Immature natural killer cell (primary cell): ENCODE results near the gene CRKL. TPM values are rescaled to one million over a fixed set of nuclear protein-coding genes. Genes with fewer than 3 reads are reported as not detected.
A peak's percentile ranks its signal among the peaks of the same experiment; 100 is the strongest.

Experiments used
- DNase-seq, 3 donors: peaks; one replicate each; pipeline ENCODE4 v3.0.0; 2022; ENCODE audit warnings: mixed read lengths in 1 of 3
- H3K27ac Mint-ChIP-seq, 6 donors: one replicate each; pipeline ENCODE4 v1.8.0; 2020; ENCODE audit warnings: mixed read lengths in 6 of 6, mild to moderate bottlenecking in 5 of 6, inconsistent platforms in 4 of 6, moderate library complexity in 3 of 6
- H3K27me3 Mint-ChIP-seq, 3 donors: one replicate each; pipeline ENCODE4 v1.8.0; 2020 to 2021; ENCODE audit warnings: low read depth in 3 of 3, mild to moderate bottlenecking in 3 of 3, mixed read lengths in 3 of 3, moderate library complexity in 3 of 3, inconsistent platforms in 1 of 3
- H3K36me3 Mint-ChIP-seq, 3 donors: one replicate each; pipeline ENCODE4 v1.8.0; 2020; ENCODE audit warnings: mixed read lengths in 3 of 3, inconsistent platforms in 2 of 3, mild to moderate bottlenecking in 2 of 3
- H3K4me1 Mint-ChIP-seq, 2 donors: one replicate each; pipeline ENCODE4 v1.8.0; 2020; ENCODE audit warnings: inconsistent platforms in 2 of 2, mild to moderate bottlenecking in 2 of 2, mixed read lengths in 2 of 2, moderate library complexity in 1 of 2
- H3K4me3 Mint-ChIP-seq, 5 donors: one replicate each; pipeline ENCODE4 v1.8.0; 2020; ENCODE audit warnings: mild to moderate bottlenecking in 5 of 5, mixed read lengths in 5 of 5, inconsistent platforms in 3 of 5, moderate library complexity in 3 of 5
- H3K9me3 Mint-ChIP-seq, 6 donors: one replicate each; pipeline ENCODE4 v1.8.0; 2020; ENCODE audit warnings: mild to moderate bottlenecking in 6 of 6, mixed read lengths in 6 of 6, inconsistent platforms in 4 of 6, moderate library complexity in 3 of 6
- polyA plus RNA-seq, 3 donors: library from polyadenylated mRNA; unstranded; fragments of 300-500 nt; fragmentation: Illumina TruSeq; gene quantifications; one replicate each; pipeline ENCODE4 v1.2.3, GENCODE V29; 2021

Gene CRKL
- polyA plus RNA-seq, 3 donors from 2014 or later, result 26.7 to 50.7 (median 43.1) TPM

GRCh38 chr22:20983081-20983771 is 66.0 kb downstream of the CRKL start:
- DNase-seq, result no peak
- H3K4me1 Mint-ChIP-seq, result peaks cover 33 to 35% of the 10 kb centered on the region in 2 donors
- H3K36me3 Mint-ChIP-seq, result peaks cover 0 to 7% (median 6%) of the 10 kb centered on the region in 3 donors
- no peaks in the 10 kb centered on the region for H3K9me3 Mint-ChIP-seq
- peak overlapping the region; percentile 84 to 94 (median 92) for H3K27ac Mint-ChIP-seq
- peak overlapping the region; percentile 88 to 94 (median 92) for H3K4me3 Mint-ChIP-seq
- peaks cover 0 to 9% (median 0%) of the 10 kb centered on the region in 3 donors for H3K27me3 Mint-ChIP-seq

- no peak for DNase-seq
- no peak overlapping the region for H3K27ac Mint-ChIP-seq
- H3K36me3 Mint-ChIP-seq, result peaks cover 0 to 7% (median 6%) of the 10 kb centered on the region in 3 donors
- H3K4me3 Mint-ChIP-seq, result no peak overlapping the region
- H3K4me1 Mint-ChIP-seq, result peaks cover 21 to 28% of the 10 kb centered on the region in 2 donors
- H3K9me3 Mint-ChIP-seq, result no peaks in the 10 kb centered on the region
- H3K27me3 Mint-ChIP-seq, result peaks cover 0 to 9% (median 0%) of the 10 kb centered on the region in 3 donors
Measured at GRCh38 chr22:20985720-20986119, 68.5 kb downstream of the CRKL start.

- no peak for DNase-seq
- H3K27me3 Mint-ChIP-seq, result peaks cover 0 to 7% (median 2%) of the 10 kb centered on the region in 3 donors
- H3K27ac Mint-ChIP-seq, result no peak overlapping the region
- no peaks in the 10 kb centered on the region for H3K9me3 Mint-ChIP-seq
- H3K36me3 Mint-ChIP-seq, result peaks cover 0 to 7% (median 6%) of the 10 kb centered on the region in 3 donors
- H3K4me3 Mint-ChIP-seq, result no peak overlapping the region
- H3K4me1 Mint-ChIP-seq, result peaks cover 17 to 22% of the 10 kb centered on the region in 2 donors
Measured at GRCh38 chr22:20986365-20986764, 69.2 kb downstream of the CRKL start.

GRCh38 chr22:20987375-20987774 is 70.2 kb downstream of the CRKL start:
- Mint-ChIP-seq H3K4me1 (peaks cover 13 to 18% of the 10 kb centered on the region in 2 donors), H3K27me3 (peaks cover 0 to 3% (median 2%) of the 10 kb centered on the region in 3 donors), H3K9me3 (no peaks in the 10 kb centered on the region), H3K4me3 (no peak overlapping the region), H3K36me3 (peaks cover 0 to 7% (median 6%) of the 10 kb centered on the region in 3 donors), H3K27ac (no peak overlapping the region)
- no peak for DNase-seq

- no peak for DNase-seq
- H3K36me3 Mint-ChIP-seq, result peaks cover 0 to 7% (median 6%) of the 10 kb centered on the region in 3 donors
- H3K27me3 Mint-ChIP-seq, result peaks cover 0 to 3% (median 2%) of the 10 kb centered on the region in 3 donors
- H3K4me3 Mint-ChIP-seq, result no peak overlapping the region
- no peaks in the 10 kb centered on the region for H3K9me3 Mint-ChIP-seq
- no peak overlapping the region for H3K27ac Mint-ChIP-seq
- H3K4me1 Mint-ChIP-seq, result peaks cover 3 to 5% of the 10 kb centered on the region in 2 donors
Measured at GRCh38 chr22:20988573-20989322, 71.5 kb downstream of the CRKL start.

- Mint-ChIP-seq H3K27me3 (peaks cover 0 to 2% (median 0%) of the 10 kb centered on the region in 3 donors), H3K4me1 (no peaks in the 10 kb centered on the region), H3K27ac (peak overlapping the region in 1 of 6 donors; percentile 28), H3K9me3 (no peaks in the 10 kb centered on the region), H3K36me3 (peaks cover 0 to 7% (median 6%) of the 10 kb centered on the region in 3 donors), H3K4me3 (no peak overlapping the region)
- DNase-seq, result no peak
Measured at GRCh38 chr22:20989323-20990138, 72.3 kb downstream of the CRKL start.

GRCh38 chr22:20990184-20991180 is 73.3 kb downstream of the CRKL start:
- peaks cover 0 to 7% (median 6%) of the 10 kb centered on the region in 3 donors for H3K36me3 Mint-ChIP-seq
- H3K9me3 Mint-ChIP-seq, result no peaks in the 10 kb centered on the region
- no peaks in the 10 kb centered on the region for H3K4me1 Mint-ChIP-seq
- DNase-seq, result no peak
- H3K27me3 Mint-ChIP-seq, result peaks cover 0 to 2% (median 0%) of the 10 kb centered on the region in 3 donors
- H3K27ac Mint-ChIP-seq, result peak overlapping the region in 2 of 6 donors; percentile 36 to 43
- H3K4me3 Mint-ChIP-seq, result no peak overlapping the region

- Mint-ChIP-seq H3K4me3 (no peak overlapping the region), H3K27ac (no peak overlapping the region), H3K9me3 (no peaks in the 10 kb centered on the region)
Measured at GRCh38 chr22:20991252-20992055, 74.2 kb downstream of the CRKL start.

GRCh38 chr22:20992056-20992442 is 74.8 kb downstream of the CRKL start:
- Mint-ChIP-seq H3K36me3 (no peaks in the 10 kb centered on the region), H3K4me1 (no peaks in the 10 kb centered on the region), H3K9me3 (no peaks in the 10 kb centered on the region), H3K27ac (no peak overlapping the region), H3K4me3 (no peak overlapping the region), H3K27me3 (peaks cover 0 to 2% (median 0%) of the 10 kb centered on the region in 3 donors)
- no peak for DNase-seq

More at GRCh38 chr22:20991252-20992055, 74.2 kb downstream of the CRKL start:
- no peak for DNase-seq
- peaks cover 0 to 2% (median 0%) of the 10 kb centered on the region in 3 donors for H3K27me3 Mint-ChIP-seq
- peaks cover 0 to 3% (median 2%) of the 10 kb centered on the region in 3 donors for H3K36me3 Mint-ChIP-seq
- H3K4me1 Mint-ChIP-seq, result no peaks in the 10 kb centered on the region

GRCh38 chr22:20992456-20993303 is 75.5 kb downstream of the CRKL start:
- Mint-ChIP-seq H3K27me3 (peaks cover 0 to 2% (median 0%) of the 10 kb centered on the region in 3 donors), H3K4me3 (no peak overlapping the region), H3K27ac (no peak overlapping the region), H3K4me1 (no peaks in the 10 kb centered on the region), H3K36me3 (no peaks in the 10 kb centered on the region), H3K9me3 (no peaks in the 10 kb centered on the region)
- DNase-seq, result no peak

GRCh38 chr22:20993304-20994127 is 76.3 kb downstream of the CRKL start:
- no peak overlapping the region for H3K4me3 Mint-ChIP-seq
- H3K9me3 Mint-ChIP-seq, result no peaks in the 10 kb centered on the region
- no peaks in the 10 kb centered on the region for H3K4me1 Mint-ChIP-seq
- no peak overlapping the region for H3K27ac Mint-ChIP-seq
- DNase-seq, result no peak
- H3K36me3 Mint-ChIP-seq, result no peaks in the 10 kb centered on the region
- peaks cover 0 to 2% (median 2%) of the 10 kb centered on the region in 3 donors for H3K27me3 Mint-ChIP-seq
